GM12878 (cell line): Measurements from ENCODE around the gene BRF1. TPM values are rescaled to one million over a fixed set of nuclear protein-coding genes. Genes with fewer than 3 reads are reported as not detected.

ENCODE experiments used
- ATAC-seq: fragments of 200-7000 bp; cut with Tn5 transposase; 3 replicates; pipeline ENCODE4 v1.9.1; 2020; ENCODE audit warnings: mild to moderate bottlenecking, moderate library complexity
- BruUV-seq: library from RNA; stranded (reverse); fragments of 400-500 nt; replicated peaks from 2 replicates; lab custom pipeline; 2021; lab: Mats Ljungman, UMichigan
- CTCF ChIA-PET: fragments of 300-600 bp; sonication (Branson Sonifier 250); formaldehyde crosslinking; extraction: SDS; loops from one replicate; lab custom pipeline; 2021; ENCODE audit warnings: inconsistent platforms; lab: Yijun Ruan, JAX
- POLR2A ChIA-PET: fragments of 350-600 bp; formaldehyde crosslinking; extraction: SDS; loops from one replicate; lab custom pipeline; 2021; ENCODE audit warnings: inconsistent platforms; lab: Charles Lee
- RAD21 ChIA-PET: fragments of 300-600 bp; sonication (Branson Sonifier 250); formaldehyde crosslinking; loops from one replicate; lab custom pipeline; 2023; ENCODE audit warnings: antibody characterized with exemption; ENCODE audit not compliant: unreplicated experiment; lab: Charles Lee
- SMC1A ChIA-PET: fragments of 300-600 bp; sonication (Branson Sonifier 250); formaldehyde crosslinking; loops from one replicate; lab custom pipeline; 2023; ENCODE audit not compliant: unreplicated experiment, uncharacterized antibody; lab: Charles Lee
- DNase-seq: peaks from one replicate; pipeline ENCODE4 v3.0.0-alpha.2; 2011; ENCODE audit warnings: low read depth, low spot score
- FAIRE-seq: peaks from 3 replicates; lab custom pipeline; 2011; peaks lifted over from hg19 to GRCh38; lab: Jason Lieb, UNC
- H2AFZ ChIP-seq: 2 replicates; pipeline ENCODE4 v1.6.0; 2011; ENCODE audit warnings: low read depth, low read length, control low read depth; ENCODE audit not compliant: control insufficient read depth
- H3K27ac ChIP-seq: 2 replicates; pipeline ENCODE4 v1.5.1; 2011; ENCODE audit warnings: control low read depth; ENCODE audit not compliant: control insufficient read depth, insufficient read depth
- H3K27me3 ChIP-seq, 2 experiments: replicated peaks in 1 of 2; 2 replicates each; pipeline versions ENCODE4 v1.6.0 to v1.6.1; 2011; ENCODE audit warnings: low read length in 1 of 2; ENCODE audit not compliant: control insufficient read depth in 2 of 2, insufficient read depth in 2 of 2
- H3K36me3 ChIP-seq, 2 experiments: 2 replicates each; pipeline ENCODE4 v1.5.1; 2011; ENCODE audit warnings: low read length in 1 of 2; ENCODE audit not compliant: control insufficient read depth in 2 of 2, insufficient read depth in 2 of 2
- H3K4me1 ChIP-seq: 2 replicates; pipeline ENCODE4 v1.6.1; 2011; ENCODE audit warnings: mild to moderate bottlenecking, low read length, moderate library complexity, mixed read lengths; ENCODE audit not compliant: control insufficient read depth, insufficient read depth
- H3K4me2 ChIP-seq: 2 replicates; pipeline ENCODE4 v1.6.0; 2011; ENCODE audit warnings: control low read depth; ENCODE audit not compliant: control insufficient read depth, insufficient read depth
- H3K4me3 ChIP-seq: fragments of 200-600 bp; sonication (generic); 2 replicates; pipeline ENCODE4 v1.5.1; 2016
- H3K79me2 ChIP-seq: 2 replicates; pipeline ENCODE4 v1.6.0; 2011; ENCODE audit warnings: low read length; ENCODE audit not compliant: control insufficient read depth, insufficient read depth
- H3K9ac ChIP-seq: 2 replicates; pipeline ENCODE4 v1.8.0; 2011; ENCODE audit warnings: low read length, control low read depth, mixed read lengths; ENCODE audit not compliant: control insufficient read depth, insufficient read depth
- H3K9me3 ChIP-seq: replicated peaks from 3 replicates; pipeline ENCODE4 v1.5.1; 2011; ENCODE audit warnings: mild to moderate bottlenecking, low read length; ENCODE audit not compliant: control insufficient read depth, insufficient read depth
- H4K20me1 ChIP-seq: 2 replicates; pipeline ENCODE4 v1.6.0; 2011; ENCODE audit not compliant: control insufficient read depth, insufficient read depth
- BHLHE40 ChIP-seq, 2 experiments: fragments of 450-650 bp in 1 of 2; IDR thresholded peaks; 2 replicates each; pipeline ENCODE4 v1.6.1; 2011 to 2017; ENCODE audit warnings: low read depth in 2 of 2, borderline replicate concordance in 1 of 2, improper control_type of control experiment in 1 of 2, low read length in 1 of 2, mild to moderate bottlenecking in 1 of 2
- MEF2A ChIP-seq: IDR thresholded peaks from 2 replicates; pipeline ENCODE4 v1.6.1; 2011; ENCODE audit warnings: low read depth, mild to moderate bottlenecking, low read length, moderate library complexity; ENCODE audit not compliant: insufficient read depth
- NR2F1 ChIP-seq: fragments of 450-650 bp; conservative IDR thresholded peaks from 2 replicates; pipeline ENCODE4 v1.6.1; 2017; ENCODE audit warnings: mild to moderate bottlenecking
- POLR2AphosphoS5 ChIP-seq: IDR thresholded peaks from 2 replicates; pipeline ENCODE4 v1.6.1; 2011; ENCODE audit warnings: mild to moderate bottlenecking, low read length, inconsistent platforms
- SP1 ChIP-seq: IDR thresholded peaks from one replicate; pipeline ENCODE4 v1.6.1; 2011; ENCODE audit warnings: low read depth, low read length
- WGBS: methylation state at CpG from one replicate; pipeline ENCODE4 v1.1.6; 2016; ENCODE audit warnings: low lambda C conversion rate; ENCODE audit not compliant: insufficient replicate concordance, insufficient coverage; ENCODE audit errors: missing lambda C conversion rate; 5-methylcytosine and 5-hydroxymethylcytosine counted together
- in situ Hi-C: fragments of 300-500 bp; cut with MboI; formaldehyde crosslinking; loops from 9 replicates; pipeline ENCODE4 v1.14.3; 2018; ENCODE audit warnings: mixed read lengths
- intact Hi-C: fragments of 100-400 bp; cut with micrococcal nuclease; formaldehyde crosslinking; loops from one replicate; pipeline ENCODE4 v1.14.2; 2022; ENCODE audit not compliant: unreplicated experiment
- polyA plus RNA-seq, 11 experiments: library from polyadenylated mRNA; depleted of rRNA in 4 of 11; unstranded in 6 of 11; stranded (reverse) in 5 of 11; fragments of >200 nt; fragmentation: Nextera tagmentation in 4 of 11; fragmentation: Illumina TruSeq in 1 of 11; extraction: Ambion mirVana in 4 of 11; extraction: Trizol in 1 of 11; gene quantifications; 1 replicate in 1 of 11; 2 replicates in 10 of 11; pipeline versions ENCODE4 v1.2.1 to v1.2.3, GENCODE V29; 2011 to 2016; ENCODE audit warnings: inconsistent platforms in 2 of 11, missing spikeins in 2 of 11, low read depth in 1 of 11
- total RNA-seq, 4 experiments: library from RNA; depleted of rRNA in 3 of 4; stranded (reverse); fragments of >200 nt in 3 of 4; fragmentation: Illumina TruSeq in 1 of 4; extraction: Trizol in 1 of 4; gene quantifications; 2 replicates each; pipeline versions ENCODE4 v1.2.1 to v1.2.3, GENCODE V29; 2013 to 2021
- TF ChIP-seq, protein P1 (sequence below): IDR thresholded peaks from 2 replicates; pipeline ENCODE4 v1.6.1; 2012; ENCODE audit warnings: low read length, inconsistent platforms
- TF ChIP-seq, protein P2 (sequence below): IDR thresholded peaks from 2 replicates; pipeline ENCODE4 v1.6.1; 2012; ENCODE audit warnings: mild to moderate bottlenecking, low read depth, low read length
- TF ChIP-seq, protein P3 (sequence below): fragments of 450-650 bp; IDR thresholded peaks from 2 replicates; pipeline ENCODE4 v1.6.1; 2017; ENCODE audit warnings: borderline replicate concordance

The BRF1 gene
- total and polyA plus RNA-seq, 10 of the 15 experiments (the other 5 are each of a cell fraction or from before 2014, with no cell fraction given) = 0.21 to 33.5 (median 10.7) TPM

DNA sequence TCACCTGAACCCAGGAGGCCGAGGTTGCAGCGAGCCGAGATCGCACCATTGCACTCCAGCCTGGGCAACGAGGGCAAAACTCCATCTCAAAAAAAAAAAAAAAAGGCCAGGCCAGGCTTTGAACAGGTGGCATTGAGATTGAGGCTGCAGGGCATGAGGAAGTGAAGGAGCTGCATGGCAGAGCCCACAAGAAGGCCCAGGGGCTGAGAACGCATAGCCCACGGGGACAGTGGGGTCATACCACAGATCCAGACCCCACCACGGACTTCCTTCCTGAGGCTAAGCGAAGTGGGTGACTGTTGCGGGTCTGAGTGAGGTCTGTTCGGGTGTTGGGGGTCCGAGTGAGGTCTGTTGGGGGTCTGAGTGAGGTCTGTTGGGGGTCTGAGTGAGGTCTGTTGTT is 140.0 kb downstream of the BRF1 start:
- in situ Hi-C loops = no loop called here
- ATAC-seq = no peak

DNA sequence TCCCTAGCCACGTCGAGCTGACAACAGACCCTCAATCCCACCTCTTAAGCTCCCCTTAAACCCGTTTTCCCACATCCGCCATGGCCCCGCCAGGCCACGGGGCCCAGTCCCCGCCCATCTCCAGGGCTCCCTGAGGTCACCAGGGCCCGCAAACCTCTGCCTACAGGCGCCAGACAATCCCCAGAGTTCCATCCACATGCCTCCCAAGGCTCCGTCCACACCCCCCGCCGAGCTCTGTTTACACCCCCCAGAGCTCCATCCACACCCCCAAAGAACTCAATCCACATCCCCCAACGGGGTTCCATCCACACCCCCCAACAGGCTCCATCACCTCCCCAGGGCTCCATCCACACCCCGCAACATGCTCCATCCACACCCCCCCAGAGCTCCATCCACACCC is 141.5 kb downstream of the BRF1 start:
- DNase-seq (no peak), FAIRE-seq (no peak), ATAC-seq (no peak)
- Histone ChIP-seq H3K9me3 (no peaks in the 10 kb centered on the region), H4K20me1 (0 out of 2 replicates have a peak, but pooled peaks cover 2% of the 10 kb centered on the region), H3K4me2 (no peak overlapping the region), H3K4me1 (no peaks in the 10 kb centered on the region), H3K36me3 (no peaks in the 10 kb centered on the region), H3K27ac (no peak overlapping the region), H3K4me3 (no peak overlapping the region), H3K27me3 (no peaks in the 10 kb centered on the region), H3K9ac (no peak overlapping the region), H2AFZ (no peak overlapping the region), H3K79me2 (no peaks in the 10 kb centered on the region)
- intact Hi-C loops = no loop called here
- 54% methylated on average over 12 of the region's 14 CpGs for WGBS
- BruUV-seq = no TSS peak
- RAD21 ChIA-PET = interaction anchor here (0.6 kb wide), 1 partner anchor 43 kb away, joined by 3 read pairs; no protein-coding TSS in a partner anchor
- in situ Hi-C loops = no loop called here
- CTCF ChIA-PET = no interaction called here
- SMC1A ChIA-PET = no interaction called here
- POLR2A ChIA-PET = interaction anchor here (0.6 kb wide), 1 partner anchor 96 kb away, joined by 5 read pairs; no protein-coding TSS in a partner anchor
- TF ChIP-seq MEF2A = no peak
- TF ChIP-seq, protein P1, sequence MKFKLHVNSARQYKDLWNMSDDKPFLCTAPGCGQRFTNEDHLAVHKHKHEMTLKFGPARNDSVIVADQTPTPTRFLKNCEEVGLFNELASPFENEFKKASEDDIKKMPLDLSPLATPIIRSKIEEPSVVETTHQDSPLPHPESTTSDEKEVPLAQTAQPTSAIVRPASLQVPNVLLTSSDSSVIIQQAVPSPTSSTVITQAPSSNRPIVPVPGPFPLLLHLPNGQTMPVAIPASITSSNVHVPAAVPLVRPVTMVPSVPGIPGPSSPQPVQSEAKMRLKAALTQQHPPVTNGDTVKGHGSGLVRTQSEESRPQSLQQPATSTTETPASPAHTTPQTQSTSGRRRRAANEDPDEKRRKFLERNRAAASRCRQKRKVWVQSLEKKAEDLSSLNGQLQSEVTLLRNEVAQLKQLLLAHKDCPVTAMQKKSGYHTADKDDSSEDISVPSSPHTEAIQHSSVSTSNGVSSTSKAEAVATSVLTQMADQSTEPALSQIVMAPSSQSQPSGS = no peak
- TF ChIP-seq, protein P2, sequence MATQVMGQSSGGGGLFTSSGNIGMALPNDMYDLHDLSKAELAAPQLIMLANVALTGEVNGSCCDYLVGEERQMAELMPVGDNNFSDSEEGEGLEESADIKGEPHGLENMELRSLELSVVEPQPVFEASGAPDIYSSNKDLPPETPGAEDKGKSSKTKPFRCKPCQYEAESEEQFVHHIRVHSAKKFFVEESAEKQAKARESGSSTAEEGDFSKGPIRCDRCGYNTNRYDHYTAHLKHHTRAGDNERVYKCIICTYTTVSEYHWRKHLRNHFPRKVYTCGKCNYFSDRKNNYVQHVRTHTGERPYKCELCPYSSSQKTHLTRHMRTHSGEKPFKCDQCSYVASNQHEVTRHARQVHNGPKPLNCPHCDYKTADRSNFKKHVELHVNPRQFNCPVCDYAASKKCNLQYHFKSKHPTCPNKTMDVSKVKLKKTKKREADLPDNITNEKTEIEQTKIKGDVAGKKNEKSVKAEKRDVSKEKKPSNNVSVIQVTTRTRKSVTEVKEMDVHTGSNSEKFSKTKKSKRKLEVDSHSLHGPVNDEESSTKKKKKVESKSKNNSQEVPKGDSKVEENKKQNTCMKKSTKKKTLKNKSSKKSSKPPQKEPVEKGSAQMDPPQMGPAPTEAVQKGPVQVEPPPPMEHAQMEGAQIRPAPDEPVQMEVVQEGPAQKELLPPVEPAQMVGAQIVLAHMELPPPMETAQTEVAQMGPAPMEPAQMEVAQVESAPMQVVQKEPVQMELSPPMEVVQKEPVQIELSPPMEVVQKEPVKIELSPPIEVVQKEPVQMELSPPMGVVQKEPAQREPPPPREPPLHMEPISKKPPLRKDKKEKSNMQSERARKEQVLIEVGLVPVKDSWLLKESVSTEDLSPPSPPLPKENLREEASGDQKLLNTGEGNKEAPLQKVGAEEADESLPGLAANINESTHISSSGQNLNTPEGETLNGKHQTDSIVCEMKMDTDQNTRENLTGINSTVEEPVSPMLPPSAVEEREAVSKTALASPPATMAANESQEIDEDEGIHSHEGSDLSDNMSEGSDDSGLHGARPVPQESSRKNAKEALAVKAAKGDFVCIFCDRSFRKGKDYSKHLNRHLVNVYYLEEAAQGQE = no peak
- TF ChIP-seq, protein P3, sequence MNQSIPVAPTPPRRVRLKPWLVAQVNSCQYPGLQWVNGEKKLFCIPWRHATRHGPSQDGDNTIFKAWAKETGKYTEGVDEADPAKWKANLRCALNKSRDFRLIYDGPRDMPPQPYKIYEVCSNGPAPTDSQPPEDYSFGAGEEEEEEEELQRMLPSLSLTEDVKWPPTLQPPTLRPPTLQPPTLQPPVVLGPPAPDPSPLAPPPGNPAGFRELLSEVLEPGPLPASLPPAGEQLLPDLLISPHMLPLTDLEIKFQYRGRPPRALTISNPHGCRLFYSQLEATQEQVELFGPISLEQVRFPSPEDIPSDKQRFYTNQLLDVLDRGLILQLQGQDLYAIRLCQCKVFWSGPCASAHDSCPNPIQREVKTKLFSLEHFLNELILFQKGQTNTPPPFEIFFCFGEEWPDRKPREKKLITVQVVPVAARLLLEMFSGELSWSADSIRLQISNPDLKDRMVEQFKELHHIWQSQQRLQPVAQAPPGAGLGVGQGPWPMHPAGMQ = no peak

More for the DNA sequence above, 140.0 kb downstream of the BRF1 start:
- no peak for TF ChIP-seq NR2F1
- no peak for TF ChIP-seq POLR2AphosphoS5
- TF ChIP-seq SP1 = no peak
- no peak for TF ChIP-seq BHLHE40 (IDR thresholded peaks at IDR 0.05; ENCODE audit: borderline replicate concordance in 1 of 2, low read depth in 2 of 2, low read length in 1 of 2)
- no peaks in the 10 kb centered on the region for H3K4me1 ChIP-seq
- CTCF ChIA-PET = no interaction called here
- FAIRE-seq (no peak), DNase-seq (no peak)
- no peak overlapping the region for H3K9ac ChIP-seq
- BruUV-seq = no TSS peak
- intact Hi-C loops = loop anchor here (10.0 kb wide), 1 partner anchor 66 kb away; no protein-coding TSS in a partner anchor
- no peaks in the 10 kb centered on the region for H3K27me3 ChIP-seq
- H3K4me3 ChIP-seq = no peak overlapping the region
- SMC1A ChIA-PET = no interaction called here
- H3K9me3 ChIP-seq = no peaks in the 10 kb centered on the region
- no peaks in the 10 kb centered on the region for H3K36me3 ChIP-seq
- no peak overlapping the region for H2AFZ ChIP-seq
- no peak overlapping the region for H3K4me2 ChIP-seq
- RAD21 ChIA-PET = no interaction called here
- 9% methylated on average over 11 of the region's 12 CpGs for WGBS
- 0 out of 2 replicates have a peak, but pooled peaks cover 2% of the 10 kb centered on the region for H4K20me1 ChIP-seq
- no peak overlapping the region for H3K27ac ChIP-seq
- H3K79me2 ChIP-seq = no peaks in the 10 kb centered on the region
- POLR2A ChIA-PET = no interaction called here
